PFSK-1 (cell line): ENCODE results near the gene STBD1.

Experiments used
- TAF1 ChIP-seq: IDR thresholded peaks from 2 replicates; pipeline ENCODE4 v1.6.1; 2012; ENCODE audit warnings: low read length, control low read depth, borderline replicate concordance; ENCODE audit not compliant: insufficient read depth
- TF ChIP-seq, protein P1 (sequence below), 2 experiments: IDR thresholded peaks; 2 replicates each; pipeline versions ENCODE4 v1.6.1 to v1.8.0; 2011 to 2012; ENCODE audit warnings: low read depth in 2 of 2, low read length in 2 of 2, control low read depth in 1 of 2, inconsistent platforms in 1 of 2, mild to moderate bottlenecking in 1 of 2, moderate library complexity in 1 of 2; ENCODE audit not compliant: insufficient read depth in 1 of 2

DNA sequence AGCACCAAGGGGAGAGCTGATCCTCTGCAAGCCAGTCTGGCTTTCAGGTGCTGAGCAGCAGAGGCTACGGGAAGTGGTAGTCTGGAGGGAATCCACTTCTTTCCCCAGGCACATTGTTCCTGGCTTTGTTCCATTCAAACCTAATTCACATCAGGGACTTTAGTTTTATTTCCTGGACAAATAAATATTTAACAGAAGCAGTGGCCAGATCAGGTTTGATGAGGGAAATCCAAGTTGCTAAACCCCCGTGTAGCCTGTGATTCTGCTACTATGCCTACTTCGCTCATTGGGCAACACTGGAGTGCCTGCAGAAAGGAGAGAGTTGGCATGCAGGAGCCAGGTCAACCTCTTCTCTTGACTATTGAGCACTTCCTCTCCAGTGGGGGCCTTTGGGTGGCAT is 13.8 kb upstream of the STBD1 start:
- TF ChIP-seq, protein P1, sequence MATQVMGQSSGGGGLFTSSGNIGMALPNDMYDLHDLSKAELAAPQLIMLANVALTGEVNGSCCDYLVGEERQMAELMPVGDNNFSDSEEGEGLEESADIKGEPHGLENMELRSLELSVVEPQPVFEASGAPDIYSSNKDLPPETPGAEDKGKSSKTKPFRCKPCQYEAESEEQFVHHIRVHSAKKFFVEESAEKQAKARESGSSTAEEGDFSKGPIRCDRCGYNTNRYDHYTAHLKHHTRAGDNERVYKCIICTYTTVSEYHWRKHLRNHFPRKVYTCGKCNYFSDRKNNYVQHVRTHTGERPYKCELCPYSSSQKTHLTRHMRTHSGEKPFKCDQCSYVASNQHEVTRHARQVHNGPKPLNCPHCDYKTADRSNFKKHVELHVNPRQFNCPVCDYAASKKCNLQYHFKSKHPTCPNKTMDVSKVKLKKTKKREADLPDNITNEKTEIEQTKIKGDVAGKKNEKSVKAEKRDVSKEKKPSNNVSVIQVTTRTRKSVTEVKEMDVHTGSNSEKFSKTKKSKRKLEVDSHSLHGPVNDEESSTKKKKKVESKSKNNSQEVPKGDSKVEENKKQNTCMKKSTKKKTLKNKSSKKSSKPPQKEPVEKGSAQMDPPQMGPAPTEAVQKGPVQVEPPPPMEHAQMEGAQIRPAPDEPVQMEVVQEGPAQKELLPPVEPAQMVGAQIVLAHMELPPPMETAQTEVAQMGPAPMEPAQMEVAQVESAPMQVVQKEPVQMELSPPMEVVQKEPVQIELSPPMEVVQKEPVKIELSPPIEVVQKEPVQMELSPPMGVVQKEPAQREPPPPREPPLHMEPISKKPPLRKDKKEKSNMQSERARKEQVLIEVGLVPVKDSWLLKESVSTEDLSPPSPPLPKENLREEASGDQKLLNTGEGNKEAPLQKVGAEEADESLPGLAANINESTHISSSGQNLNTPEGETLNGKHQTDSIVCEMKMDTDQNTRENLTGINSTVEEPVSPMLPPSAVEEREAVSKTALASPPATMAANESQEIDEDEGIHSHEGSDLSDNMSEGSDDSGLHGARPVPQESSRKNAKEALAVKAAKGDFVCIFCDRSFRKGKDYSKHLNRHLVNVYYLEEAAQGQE (IDR thresholded peaks at IDR 0.05; ENCODE audit: insufficient read depth in 1 of 2, low read depth in 2 of 2, low read length in 2 of 2): no peak
- TF ChIP-seq TAF1: no peak
